Ureter (tissue), 1 donor: ENCODE data around the gene GLDC. TPM values are rescaled to one million over a fixed set of nuclear protein-coding genes. Genes with fewer than 3 reads are reported as not detected.
"Not testable (repeated sequence)": the region's sequence is repeated elsewhere in the genome, so short reads cannot be mapped to it uniquely, and the experiment has no call there.

ENCODE experiments used
- DNase-seq: peaks from one replicate; pipeline ENCODE4 v3.0.0-alpha.2; 2020; ENCODE audit warnings: low spot score
- total RNA-seq: library from RNA; stranded (reverse); gene quantifications from one replicate; pipeline ENCODE4 v1.2.4, GENCODE V29; 2023
- donor health status: DM: yes; HTN: yes; CAD: no.

GLDC gene
- 117 TPM for total RNA-seq

DNA sequence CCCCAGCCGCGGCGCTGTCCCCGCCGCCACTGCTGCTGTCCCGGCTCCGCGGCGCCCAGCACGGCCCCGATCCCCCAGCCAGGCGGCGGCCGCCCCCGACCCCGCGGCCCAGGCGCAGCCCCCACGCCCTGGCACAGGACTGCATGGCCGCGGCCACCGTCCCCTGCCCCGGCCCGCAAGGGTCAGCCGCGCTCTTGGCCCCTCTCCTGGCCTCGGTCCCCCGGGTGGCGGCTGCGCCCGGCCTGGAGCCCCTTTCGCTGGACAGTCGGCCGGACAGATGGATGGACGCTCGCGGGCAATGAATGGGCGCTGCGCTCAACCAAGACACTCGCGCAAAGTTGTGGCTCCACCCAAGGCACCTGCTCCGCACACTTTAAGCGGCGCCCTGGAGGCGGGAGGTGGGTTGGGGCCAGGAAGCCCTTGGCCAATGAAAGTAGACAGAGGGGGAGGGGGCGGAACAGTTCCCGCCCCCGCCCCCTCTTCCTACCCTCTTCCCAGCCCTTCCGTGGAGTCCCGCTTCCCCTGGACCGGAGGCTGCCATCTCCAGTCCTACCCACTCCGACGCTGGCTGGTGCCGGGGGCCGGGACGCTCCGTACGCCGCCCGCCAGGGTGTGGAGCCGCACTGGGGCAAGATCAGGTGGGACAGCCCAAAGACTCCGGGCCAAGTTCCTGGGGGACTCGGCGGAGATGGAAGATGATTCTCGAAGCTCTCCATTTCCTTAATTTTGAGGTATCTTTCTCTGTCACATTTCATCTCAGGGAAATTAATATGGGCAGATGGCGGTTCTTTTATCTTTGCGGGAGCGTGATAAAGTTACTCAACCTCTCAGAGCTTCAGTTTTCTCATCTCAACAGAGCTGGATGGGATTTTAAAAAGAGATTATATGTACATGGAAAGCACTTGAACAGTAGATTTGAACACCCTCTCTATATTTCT lies at the start of gene GLDC:
Gene GLDC (minus strand): TSS at position 375 of the 938 bp plus-strand sequence. CDS start 230 bp downstream, at position 145.
- DNase-seq = peak; percentile 76

DNA sequence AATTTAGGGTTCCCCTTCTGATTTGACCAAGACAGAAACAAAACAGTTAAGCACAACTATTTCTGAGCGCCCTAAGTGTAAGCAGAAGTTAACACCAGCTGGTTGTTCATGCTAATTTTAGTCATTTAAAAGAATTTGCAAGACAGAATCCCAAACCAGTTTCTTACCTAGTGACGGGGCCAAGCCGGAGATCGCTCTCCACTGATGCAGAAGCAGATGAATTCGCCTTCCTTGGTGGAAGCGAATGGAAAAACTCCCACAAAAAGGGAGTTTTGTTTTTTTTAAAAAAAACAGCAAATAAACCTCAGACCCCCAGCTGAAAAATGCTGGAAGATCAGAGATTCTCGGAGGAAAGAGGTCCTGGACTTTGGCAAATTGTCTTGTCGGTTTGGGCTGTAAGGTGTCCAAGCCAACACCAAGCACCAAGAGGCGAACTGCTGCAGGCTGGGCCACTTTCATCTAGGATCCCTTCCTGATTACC lies 47.4 kb upstream of the GLDC start:
- DNase-seq = no peak

DNA sequence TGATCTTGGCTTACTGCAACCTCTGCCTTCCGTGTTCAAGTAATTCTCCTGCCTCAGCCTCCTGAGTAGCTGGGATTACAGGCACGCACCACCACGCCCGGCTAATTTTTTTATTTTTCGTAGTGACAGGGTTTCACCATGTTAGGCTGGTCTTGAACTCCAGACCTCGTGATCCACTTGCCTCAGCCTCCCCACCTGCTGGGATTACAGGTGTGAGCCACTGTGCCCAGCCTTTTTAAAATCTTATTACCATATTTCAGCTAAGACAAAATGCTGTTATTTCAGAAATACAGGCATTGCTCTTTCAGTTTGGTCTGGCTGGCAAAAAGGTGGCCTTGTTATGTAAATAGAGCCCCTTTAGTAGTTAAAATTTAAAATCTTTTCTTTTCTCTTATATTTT lies 46.9 kb upstream of the GLDC start:
- no peak for DNase-seq

DNA sequence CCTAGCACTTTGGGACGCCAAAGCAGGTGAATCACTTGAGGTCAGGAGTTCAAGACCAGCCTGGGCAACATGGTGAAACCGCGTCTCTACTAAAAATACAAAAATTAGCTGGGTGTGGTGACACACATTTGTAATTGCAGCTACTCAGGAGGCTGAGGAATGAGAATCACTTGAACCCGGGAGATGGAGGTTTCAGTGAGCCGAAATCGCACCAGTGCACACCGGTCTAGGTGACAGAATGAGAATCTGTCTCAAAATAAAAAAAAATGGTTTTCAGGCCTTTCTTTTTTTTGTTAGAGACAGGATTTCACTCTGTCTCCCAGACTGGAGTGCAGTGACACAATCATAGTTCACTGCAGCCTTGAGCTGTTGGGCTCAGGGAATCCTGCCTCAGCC lies 45.1 kb upstream of the GLDC start:
- not testable (repeated sequence) for DNase-seq

DNA sequence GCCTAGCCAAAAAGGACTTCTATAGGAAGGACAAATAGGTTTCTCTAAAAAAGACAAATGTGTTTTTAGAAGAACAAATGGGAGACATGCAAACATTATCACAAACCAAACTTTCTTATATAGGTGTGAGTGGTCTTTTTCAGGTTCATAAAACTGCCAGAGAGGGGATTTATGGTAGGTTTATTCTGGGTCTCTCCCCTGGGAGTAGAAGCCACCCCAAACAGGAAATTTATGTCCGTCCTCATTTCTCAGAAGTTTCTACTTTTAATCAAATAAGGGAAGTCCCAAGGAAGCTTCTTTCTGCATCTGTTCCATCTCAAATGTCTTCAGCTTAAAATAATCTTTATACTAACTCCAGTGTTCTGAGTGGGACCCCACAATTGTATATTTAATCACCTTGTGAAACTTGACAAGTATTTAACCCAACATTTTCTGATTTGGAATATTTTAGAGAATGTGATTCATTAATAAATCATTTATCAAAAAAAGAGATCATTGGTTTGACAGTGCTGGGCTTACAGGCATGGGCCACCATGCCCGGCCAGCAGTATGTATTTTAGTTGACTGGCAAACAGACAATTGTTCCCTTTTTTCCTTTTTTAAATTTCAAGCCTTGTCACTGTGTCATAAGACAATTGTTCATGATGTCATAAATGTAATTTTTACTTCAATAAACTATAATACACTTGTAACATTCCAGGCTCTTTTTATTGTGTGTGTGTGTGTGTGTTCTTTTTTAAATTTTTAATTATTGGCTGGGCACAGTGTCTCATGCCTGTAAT lies 44.6 kb upstream of the GLDC start:
- no peak for DNase-seq

DNA sequence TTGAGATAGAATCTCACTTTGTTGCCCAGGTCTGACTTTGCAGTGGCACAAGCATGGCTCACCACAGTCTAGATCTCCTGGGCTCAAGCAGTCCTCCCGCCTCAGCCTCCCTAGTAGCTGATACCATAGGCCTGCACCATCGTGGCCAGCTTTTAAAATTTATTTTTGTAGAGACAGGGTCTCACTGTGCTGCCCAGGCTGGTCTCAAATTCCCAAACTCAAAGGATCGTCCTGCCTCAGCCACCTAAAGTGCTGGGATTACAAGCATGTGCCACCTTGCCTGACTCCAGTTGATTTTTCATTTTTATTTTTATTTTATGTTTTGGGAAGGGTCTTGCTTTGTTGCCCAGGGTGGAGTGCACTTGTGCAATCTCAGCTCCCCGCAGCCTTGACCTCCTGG lies 41.7 kb upstream of the GLDC start:
- DNase-seq = no peak

DNA sequence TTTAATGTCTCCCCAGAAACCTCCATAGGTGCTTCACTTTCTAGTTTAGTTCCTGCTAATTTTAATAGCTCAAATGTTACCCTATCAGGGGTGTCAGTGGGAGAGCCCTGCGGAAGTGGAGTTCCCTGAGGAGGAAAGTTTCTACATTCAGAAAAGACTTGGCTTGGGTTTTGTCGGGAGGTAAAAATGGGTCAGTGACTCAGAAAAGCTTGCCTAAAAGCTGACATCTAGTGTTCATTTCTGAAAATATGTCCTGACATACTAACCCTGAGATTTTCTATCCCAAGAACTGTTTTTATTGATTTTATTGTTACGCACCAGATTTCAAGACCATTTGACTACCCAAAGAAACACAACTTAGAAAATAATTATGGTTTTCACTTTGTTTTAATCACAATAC lies 40.9 kb upstream of the GLDC start:
- DNase-seq = no peak

DNA sequence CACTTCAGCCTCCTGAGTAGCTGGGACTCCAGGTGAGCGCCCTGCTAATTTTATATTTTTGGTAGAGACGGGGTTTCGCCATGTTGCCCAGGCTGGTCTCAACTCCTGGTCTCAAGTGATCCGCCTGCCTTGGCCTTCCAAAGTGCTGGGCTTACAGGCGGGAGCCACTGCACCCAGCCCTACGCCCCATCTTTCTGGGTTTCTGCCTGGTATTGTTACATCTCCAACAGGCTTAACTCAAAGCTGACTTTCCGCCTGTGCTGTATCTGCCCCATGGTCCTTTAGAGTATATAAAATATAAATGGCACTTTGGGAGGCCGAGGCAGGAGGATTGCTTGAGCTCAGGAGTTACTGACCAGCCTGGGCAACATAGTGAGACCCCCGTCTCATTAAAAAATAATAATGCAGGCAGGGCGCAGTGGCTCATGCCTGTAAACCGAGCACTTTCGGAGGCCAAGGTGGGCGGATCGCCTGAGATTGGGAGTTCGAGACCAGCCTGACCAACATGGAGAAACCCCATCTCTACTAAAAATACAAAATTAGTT lies 36.5 kb upstream of the GLDC start:
- DNase-seq = no peak

DNA sequence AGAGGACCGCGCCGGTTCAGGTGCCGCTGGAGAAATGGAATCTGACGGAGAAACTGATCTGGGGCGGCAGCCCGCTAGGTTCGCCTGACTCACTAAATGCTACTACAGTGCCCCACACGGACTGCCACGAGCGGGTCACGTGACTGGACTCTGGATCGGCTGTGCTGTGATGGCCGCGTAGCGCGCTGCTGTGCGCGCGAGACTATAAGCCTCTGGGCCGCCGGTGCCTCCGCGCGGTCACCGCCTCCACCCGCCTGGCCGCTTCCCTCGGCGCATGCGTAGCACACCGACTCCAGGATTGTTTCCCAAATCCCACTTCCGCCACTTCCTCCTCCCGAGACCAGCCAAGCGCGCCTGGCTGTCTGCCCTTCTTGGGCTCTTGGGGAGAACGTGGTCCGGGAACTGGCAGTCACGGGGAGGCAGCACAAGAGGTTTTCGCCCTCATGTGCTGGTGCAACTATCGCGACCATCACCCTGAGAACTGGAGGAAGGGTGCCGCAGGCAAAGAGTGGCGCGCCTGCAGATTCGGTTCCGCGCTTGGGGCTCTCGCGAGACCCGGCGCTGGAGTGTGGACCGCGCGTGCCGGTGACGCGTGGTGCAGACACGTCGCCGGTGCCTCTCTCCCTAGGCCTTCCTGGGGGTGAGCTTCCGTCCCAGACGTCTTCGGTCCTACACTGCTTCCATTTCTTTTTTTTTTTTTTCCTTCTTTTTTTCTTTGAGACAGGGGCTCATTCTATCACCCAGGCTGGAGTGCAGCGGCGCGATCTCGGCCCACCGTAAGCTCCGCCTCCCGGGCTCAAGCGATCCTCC lies 35.8 kb upstream of the GLDC start:
- DNase-seq = peak; percentile 96

DNA sequence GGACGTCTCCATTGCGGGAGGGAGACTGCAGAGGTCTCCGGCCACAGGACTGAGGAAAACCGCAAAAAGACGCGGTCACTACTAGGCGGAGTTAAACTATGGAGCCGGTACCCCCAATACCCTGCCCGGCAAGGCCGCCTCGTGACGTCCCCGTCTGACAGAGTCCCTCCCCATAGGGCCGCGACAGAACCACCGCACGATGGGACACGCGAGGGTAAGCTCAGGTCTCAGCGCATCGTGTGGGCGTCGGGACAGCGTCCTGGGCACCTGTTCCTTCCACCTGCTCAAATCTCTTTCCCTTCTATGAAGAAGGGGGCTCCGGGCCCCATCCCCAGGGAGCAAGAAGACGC lies 35.2 kb upstream of the GLDC start:
- peak; percentile 63 for DNase-seq

DNA sequence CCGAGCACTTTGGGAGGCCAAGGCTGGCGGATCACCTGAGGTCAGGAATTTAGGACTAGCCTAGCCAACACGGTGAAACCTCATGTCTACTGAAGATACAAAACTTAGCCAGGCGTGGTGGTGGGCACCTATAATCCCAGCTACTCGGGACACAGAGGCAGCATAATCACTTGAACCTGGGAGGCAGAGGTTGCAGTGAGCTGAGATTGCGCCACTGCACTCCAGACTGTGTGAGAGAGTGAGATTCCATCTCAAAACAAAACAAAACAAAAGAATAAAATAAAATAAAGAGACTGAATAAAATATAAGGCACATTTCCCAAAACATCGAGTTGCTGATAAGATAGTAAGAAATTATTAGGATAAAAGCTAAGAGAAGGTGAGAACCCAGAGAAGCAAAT lies 32.3 kb upstream of the GLDC start:
- no peak for DNase-seq

DNA sequence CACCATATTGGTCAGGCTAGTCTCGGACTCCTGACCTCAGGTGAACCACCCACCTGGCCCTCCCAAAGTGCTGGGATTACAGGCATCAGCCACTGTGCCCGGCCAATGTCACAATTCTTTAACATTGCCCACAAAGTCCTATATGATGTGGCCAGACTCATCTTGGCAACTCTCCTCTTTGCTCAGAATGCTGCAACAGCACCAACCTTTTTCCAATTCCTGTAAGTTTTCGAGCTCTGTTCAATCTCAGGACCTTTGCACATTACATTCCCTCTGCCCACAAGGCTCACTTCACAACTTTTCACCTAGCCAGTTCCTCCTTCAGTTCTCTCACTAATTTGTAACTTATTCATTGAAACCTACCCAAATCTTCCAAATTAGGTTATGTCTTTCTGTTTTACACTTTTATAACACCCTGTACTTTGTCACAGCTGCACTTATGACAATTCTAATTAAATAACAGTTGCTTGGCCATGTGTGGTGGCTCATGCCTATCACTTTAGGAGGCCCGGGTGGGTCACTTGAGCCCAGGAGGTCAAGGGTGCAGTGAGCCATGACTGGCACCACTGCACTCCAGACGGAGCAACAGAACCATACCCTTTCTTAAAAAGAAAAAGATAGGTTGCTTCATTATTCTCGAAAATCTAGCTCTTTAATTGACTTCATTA lies 30.9 kb upstream of the GLDC start:
- no peak for DNase-seq

DNA sequence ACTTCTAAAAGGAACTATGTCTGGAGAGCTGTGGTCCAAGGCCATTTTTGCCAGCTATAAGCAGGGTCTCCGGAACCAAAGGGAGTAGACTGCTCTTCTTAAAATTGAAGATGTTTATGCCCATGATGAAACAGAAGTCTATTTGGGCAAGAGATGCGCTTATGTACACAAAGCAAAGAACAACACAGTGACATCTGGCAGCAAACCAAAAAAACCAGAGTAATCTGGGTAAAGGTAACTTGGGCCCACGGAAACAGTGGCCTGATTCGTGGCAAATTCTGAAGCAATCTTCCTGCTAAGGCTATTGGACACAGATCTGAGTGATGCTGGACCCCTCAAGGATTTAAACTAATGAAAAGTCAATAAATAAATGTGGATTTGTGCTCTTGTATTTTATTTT lies 29.7 kb upstream of the GLDC start:
- DNase-seq = no peak

DNA sequence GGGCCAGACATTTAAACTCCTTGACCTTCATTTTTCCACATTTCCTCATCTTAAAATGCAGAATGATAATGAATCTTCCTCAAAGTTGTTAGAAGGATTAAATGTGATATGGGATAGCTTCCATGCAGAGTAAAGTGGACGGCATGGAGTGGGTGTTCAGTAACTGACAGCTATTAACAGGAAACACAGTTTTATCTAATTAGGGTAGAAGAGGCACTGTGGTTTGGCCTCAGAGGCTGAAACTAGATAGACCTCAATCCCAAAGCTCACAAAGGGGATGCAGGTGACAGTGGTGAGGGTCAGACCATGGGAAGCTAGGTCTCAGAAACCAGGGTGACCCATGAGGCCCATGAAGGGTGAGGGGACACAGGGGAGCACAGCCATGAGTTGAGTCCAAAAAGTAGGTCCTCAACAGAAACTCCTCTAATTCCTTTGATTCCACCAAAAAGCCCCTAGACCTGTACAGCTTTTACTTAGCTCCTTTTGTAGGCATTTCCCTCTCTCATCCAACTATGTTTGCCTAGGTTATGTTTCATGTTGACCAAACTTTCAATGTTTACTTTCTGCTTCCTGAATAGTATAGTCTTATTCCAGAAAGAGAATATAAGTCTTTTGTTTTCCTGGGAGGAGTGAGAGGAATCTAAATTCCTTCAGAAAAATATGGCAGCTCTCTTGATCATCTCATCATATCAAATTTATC lies 27.9 kb upstream of the GLDC start:
- DNase-seq = no peak

DNA sequence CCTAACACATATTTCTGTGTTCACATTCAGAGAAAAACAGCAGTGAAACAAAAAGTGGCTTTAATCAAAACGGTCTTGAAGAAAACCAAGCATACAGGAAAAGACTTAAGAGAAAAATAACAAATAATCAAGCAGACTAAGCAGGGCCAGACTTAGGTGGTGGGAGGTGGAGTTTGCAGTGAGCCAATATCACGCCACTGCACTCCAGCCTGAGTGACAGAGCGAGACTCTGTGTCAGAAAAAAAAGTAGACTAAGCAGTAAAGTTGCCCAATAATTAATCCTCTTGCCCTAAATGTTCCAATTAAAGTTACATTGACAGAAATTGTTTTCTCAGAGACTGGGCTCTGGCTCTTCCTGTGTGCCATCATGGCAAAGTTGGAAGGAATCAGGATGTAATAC lies 26.6 kb upstream of the GLDC start:
- no peak for DNase-seq

DNA sequence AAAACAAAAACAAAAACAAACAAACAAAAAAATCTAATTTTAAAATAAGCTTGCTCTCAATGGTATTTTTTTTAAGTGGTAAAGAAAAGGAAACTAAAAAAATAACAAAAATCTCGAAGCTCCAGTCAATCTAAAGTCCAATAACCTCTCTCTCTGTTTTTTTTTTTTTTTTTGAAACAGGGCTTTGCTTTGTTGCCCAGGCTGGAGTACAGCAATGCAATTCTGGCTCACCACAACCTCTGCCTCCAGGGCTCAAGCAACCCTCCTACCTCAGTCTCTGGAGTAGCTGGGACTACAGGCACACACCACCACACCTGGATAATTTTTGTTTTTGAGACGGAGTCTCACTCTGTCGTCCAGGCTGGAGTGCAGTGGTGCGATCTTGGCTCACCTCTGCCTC lies 25.9 kb upstream of the GLDC start:
- no peak for DNase-seq

DNA sequence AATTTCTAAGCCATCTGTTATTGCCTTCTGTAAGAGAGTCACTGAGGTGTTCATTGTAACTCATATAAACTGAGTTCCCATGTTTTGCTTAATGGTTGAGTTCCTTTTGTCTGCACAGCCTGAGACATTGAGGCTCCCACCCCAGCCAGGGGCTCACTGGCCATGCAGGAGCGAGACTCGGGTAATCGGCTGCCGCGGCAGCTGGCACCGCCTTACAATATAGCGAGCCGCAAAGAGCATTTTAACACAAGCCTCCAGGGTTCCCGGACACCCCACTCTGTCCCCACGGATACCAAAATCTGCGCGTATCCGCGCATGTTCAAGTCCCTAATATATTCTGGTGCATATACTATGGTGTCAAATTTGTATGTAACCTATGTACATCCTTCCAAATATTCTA lies 24.4 kb upstream of the GLDC start:
- DNase-seq = no peak

DNA sequence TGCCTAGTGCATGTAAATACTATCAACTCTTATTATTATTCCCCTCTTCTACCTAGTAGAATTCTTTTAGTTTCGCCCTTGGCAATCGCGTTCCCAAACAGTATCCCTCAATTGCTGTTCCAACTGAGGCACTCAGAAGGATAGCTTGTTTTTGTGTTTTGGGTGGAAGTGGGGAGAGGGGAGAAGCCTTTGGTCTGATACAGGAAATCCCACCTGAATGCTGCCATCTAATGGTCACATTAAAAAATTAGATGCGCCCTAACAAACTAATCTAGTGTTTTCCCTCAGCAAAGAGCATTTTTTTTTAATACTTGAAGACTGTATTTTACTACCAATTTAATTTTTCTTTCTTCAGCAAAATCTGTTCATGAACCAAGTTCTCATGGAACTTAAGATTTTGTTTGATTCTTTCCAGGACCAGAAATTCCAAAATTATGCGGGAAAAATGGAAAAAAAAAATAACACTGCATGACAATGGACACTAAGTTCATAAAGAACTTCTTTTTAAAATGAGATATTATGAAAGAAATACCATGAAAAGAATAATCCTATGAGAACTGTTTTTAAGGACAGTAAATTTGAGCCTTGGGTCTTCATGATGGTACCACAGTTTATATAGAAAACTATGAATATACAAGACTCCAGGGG lies 22.2 kb upstream of the GLDC start:
- DNase-seq = no peak

DNA sequence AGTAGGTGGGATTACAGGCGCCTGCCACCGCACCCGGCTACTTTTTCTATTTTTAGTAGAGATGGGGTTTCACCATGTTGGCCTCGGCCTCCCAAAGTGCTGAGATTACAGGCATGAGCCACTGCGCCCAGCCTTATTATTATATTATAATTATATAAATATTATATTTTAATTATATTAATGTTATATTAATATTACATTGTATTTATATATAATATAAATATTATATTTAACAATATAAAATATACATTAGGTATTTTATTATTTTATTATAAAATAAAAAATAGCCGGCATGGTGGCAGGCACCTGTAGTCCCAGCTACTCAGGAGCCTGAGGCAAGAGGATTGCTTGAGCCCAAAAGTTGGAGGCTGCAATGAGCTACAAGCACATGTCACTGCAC lies 21.6 kb upstream of the GLDC start:
- DNase-seq = no peak

DNA sequence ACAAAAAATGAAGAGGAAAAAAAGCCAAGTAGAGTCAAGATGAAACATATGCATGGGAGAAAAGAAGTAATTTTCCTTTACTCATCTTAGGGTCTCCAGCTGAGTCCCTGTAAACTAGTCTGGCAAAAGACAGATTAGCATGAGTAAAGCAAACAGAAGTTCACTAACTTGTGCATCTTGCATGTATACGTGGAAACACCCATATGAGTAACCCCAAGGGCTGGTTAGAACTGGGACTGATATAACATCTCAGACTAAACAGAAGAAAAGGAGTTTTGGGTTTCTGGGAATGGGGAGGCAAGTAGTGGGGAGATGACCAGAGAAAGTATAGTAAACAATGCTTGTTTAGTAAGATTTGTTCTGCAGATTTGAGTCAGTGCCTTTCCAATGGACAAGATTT lies 20.1 kb upstream of the GLDC start:
- DNase-seq = no peak
